ENCODE measurements around the gene SPDYE3. TPM values are rescaled to one million over a fixed set of nuclear protein-coding genes. Genes with fewer than 3 reads are reported as not detected.
A peak's percentile ranks its signal among the peaks of the same experiment; 100 is the strongest.
"Not testable (repeated sequence)": the region's sequence is repeated elsewhere in the genome, so short reads cannot be mapped to it uniquely, and the experiment has no call there.

Gene SPDYE3
- total RNA-seq, 1 donor, result under 0.01 TPM

DNA sequence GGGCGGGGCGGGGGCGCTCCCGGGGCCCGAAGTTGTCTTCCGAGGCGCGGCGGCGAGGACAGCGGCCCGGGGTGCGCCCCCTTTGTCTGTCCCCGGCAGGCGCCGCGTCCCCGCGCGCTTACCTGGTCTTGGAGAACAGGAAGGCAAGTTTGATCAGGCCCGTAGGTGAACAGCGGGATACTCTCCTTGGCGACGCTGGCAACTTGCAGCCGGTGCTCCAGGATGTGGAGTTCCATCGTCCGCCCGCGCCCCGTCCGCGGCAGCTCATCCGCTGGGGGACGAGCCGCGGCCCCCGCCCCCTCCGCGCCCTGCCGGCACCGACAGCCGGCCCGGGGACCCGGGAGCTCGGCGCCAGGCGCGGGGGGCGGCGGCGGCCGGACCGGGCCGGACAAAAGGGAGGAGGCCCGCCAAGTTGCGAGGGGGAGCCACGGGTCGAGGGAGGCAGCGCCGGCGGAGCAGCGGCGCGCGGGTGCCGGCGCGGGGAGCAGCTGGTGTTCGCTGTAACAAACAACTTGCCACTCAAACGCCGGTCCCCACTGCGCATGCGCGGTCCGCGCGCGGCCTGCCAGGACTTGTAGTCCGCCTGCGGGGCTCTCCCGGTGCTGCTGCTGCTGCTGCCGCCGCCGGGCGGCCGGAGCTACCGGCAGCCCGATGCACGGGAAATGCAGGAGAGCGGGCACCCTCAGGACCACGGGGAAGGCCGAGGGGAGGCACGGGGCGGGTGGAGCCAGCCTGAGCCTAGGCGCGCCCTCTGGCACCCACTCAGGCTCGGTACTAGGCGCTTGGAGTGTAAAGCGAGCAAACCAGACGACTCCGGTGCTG lies 35.6 kb upstream of the SPDYE3 start:
- TF ChIP-seq, protein P1, sequence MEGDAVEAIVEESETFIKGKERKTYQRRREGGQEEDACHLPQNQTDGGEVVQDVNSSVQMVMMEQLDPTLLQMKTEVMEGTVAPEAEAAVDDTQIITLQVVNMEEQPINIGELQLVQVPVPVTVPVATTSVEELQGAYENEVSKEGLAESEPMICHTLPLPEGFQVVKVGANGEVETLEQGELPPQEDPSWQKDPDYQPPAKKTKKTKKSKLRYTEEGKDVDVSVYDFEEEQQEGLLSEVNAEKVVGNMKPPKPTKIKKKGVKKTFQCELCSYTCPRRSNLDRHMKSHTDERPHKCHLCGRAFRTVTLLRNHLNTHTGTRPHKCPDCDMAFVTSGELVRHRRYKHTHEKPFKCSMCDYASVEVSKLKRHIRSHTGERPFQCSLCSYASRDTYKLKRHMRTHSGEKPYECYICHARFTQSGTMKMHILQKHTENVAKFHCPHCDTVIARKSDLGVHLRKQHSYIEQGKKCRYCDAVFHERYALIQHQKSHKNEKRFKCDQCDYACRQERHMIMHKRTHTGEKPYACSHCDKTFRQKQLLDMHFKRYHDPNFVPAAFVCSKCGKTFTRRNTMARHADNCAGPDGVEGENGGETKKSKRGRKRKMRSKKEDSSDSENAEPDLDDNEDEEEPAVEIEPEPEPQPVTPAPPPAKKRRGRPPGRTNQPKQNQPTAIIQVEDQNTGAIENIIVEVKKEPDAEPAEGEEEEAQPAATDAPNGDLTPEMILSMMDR (IDR thresholded peaks at IDR 0.05; ENCODE audit: insufficient read depth, low read depth, low read length), result peak; percentile 30
- peak; percentile 95 for DNase-seq (ENCODE audit: low read depth)
- peak overlapping the region; percentile 67 for H3K4me3 ChIP-seq (ENCODE audit: low read depth, low read length)

DNA sequence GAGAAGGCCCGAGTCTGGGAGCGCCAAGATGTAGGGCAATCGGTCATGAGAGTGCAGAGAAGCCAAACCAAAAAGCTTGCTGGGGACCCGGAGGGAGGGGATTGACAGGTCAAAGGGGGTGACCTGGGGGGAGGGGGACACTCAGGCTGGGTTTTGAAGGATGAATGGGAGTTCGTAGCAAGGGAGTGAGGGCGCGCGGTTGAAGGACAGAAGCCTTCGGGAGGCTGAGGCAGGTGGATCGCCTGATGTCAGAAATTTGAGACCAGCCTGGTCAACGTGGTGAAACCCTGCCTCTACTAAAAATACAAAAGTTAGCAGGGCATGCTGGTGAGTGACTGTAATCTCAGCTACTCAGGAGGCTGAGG lies 35.0 kb upstream of the SPDYE3 start:
- DNase-seq (ENCODE audit: low read depth), result not testable (repeated sequence)
- peak overlapping the region; percentile 67 for H3K4me3 ChIP-seq (ENCODE audit: low read depth, low read length)

DNA sequence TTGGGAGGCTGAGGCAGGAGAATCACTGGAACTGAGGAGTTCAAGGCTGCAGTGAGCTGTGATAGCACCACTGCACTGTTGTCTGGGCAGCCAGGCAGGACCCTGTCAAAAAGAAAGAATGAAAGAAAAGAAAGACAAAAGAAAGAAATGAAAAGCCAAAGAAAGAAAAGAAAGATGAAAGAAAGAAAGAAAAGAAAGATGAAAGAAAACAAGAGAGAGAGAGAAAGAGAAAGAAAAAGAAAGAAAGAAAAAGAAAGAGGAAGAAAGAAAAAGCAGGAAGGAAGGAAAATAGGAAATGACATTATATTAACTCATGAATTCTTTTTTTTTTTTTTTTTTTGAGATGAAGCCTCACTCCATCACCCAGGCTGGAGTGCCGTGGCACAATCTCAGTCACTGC lies 32.4 kb upstream of the SPDYE3 start:
- no peak for DNase-seq (ENCODE audit: low read depth)
- TF ChIP-seq, protein P1 (IDR thresholded peaks at IDR 0.05; ENCODE audit: insufficient read depth, low read depth, low read length), result no peak

DNA sequence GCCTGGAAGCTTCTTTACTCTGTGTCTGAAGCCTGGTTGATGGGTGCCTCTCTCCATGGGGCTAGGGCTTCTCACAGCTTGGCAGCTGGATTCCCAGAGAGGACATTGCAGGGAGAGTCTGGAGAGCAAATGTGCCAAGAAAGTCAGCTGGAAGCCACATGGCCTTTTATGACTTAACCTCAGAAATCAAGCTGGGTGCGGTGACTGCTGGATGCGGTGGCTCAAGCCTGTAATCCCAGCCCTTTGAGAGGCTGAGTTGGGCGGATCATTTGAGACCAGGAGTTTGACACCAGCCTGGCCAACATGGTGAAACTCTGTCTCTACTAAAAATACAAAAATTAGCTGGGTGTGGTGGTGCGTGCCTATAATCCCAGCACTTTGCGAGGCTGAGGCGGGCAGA lies 31.4 kb upstream of the SPDYE3 start:
- H3K4me3 ChIP-seq (ENCODE audit: low read depth, low read length), result not testable (repeated sequence)
- peak; percentile 39 for DNase-seq (ENCODE audit: low read depth)

More for the DNA sequence above, 32.4 kb upstream of the SPDYE3 start:
- no peak overlapping the region for H3K4me3 ChIP-seq (ENCODE audit: low read depth, low read length)

DNA sequence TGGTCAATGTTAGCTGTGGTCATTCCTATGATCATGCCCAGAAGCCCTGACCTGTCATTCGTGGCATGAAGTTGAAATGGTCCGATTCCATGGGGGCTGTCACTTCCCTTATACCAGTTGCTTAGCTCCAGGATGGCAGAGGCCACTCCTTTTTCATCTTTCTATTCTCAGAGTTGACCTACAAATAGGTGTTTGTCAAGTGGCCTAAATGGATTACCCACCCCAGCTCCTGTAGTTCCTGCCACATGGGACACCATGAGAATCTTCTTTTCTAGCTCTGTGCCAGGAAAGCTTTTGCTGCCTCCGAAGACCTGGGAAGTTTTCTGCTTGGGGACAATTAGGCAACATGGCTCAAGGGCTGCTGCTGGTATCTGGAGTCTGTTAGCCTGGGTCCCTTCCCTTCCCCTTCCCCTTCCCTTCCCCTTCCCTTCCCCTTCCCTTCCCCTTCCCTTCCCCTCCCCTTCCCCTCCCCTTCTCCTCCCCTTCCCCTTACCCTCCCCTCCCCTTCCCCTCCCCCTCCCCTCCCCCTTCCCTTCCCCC lies 25.4 kb upstream of the SPDYE3 start:
- H3K4me3 ChIP-seq (ENCODE audit: low read depth, low read length); DNase-seq (ENCODE audit: low read depth): not testable (repeated sequence)

DNA sequence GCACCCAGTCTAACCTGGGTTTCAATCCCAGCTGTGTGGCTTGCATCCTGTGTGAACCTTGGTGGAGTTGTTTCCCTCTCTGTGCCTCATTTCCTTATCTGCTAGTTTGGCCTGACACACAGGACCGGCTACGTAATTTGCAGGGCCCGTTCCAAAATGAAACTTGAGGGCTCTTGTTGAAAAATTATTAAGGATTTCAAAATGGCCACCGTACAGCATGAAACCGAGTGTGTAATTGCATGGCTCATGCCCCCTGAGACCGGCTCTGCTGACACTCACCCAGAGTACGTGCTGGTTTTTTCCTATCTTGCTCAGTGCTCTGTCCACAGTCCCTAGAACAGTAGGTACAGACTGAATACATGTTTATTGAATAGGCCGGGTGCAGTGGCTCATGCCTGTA lies 24.4 kb upstream of the SPDYE3 start:
- H3K4me3 ChIP-seq (ENCODE audit: low read depth, low read length); DNase-seq (ENCODE audit: low read depth): not testable (repeated sequence)

DNA sequence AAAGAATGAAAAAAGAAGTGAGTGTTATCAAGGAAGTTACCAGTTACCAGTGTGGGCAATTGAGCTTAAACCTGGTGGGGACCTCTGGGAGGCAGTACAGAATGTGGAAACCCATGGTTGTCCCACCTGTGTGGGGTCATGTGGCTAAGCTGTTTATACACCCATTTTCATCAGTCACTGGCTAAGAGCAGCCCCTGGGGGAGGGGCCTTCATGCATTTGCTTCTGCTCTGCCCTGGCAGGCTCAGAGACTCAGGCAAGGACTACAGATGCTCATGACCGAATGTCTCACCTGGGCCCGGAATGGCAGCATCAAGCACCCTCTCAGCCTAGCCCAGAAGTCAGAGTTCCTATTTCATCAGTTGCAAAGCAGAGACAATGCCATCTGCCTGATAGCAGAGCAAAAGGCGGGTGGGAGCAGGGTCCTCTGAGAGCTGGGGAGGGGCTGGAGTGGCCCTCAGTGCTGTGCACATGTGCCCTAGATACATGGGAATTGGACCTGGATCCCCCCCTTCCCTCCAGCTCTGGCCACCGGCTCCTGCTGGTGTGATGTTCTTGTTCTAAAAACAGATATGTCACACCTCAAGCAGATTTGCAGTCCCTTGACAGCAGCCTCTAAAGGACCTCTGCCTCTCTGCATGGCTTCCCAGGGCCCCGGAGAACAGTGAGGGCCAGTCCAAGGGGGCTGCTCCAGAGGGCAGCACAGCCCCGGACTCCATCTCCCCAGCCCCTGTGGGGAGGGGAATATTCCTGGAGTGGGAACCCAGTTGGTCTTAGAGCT lies 20.1 kb upstream of the SPDYE3 start:
- not testable (repeated sequence) for H3K4me3 ChIP-seq (ENCODE audit: low read depth, low read length); DNase-seq (ENCODE audit: low read depth)

DNA sequence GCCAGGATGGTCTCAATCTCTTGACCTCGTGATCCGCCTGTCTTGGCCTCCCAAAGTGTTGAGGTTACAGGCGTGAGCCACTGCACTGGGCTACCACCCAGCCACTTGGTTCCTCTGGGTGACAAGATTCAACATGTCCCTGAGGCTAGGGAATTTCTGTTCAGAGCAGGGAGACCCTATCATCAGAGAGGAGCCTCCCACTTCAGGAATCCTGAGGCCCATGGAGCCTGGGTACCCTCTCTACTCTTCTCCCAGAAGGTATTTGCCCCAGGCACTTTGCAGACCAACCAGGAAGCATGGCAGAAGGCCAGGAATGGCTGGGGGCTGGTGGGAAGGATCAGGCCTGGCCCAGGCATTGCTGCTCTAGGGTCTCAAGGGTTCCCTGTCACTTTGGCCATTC lies 19.2 kb upstream of the SPDYE3 start:
- H3K4me3 ChIP-seq (ENCODE audit: low read depth, low read length); DNase-seq (ENCODE audit: low read depth): not testable (repeated sequence)

DNA sequence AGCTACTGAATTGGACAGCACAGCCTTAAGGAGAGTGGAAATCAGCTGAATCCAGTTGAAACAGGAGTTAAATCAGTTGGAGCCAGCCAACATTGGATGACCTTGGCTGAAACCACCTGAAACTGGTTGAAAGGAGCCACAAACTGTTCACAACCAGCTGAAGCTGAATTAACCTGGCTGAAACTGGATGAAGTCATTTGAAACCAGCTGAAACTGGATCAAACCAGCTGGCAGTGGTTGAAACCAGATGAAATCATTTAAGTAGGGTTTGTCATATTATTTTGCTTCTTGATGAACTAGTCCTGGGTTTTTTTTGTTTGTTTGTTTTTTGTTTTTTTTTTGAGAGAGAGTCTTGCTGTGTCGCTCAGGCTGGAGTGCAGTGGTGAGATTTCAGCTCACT lies 15.3 kb upstream of the SPDYE3 start:
- DNase-seq (ENCODE audit: low read depth); H3K4me3 ChIP-seq (ENCODE audit: low read depth, low read length): not testable (repeated sequence)

DNA sequence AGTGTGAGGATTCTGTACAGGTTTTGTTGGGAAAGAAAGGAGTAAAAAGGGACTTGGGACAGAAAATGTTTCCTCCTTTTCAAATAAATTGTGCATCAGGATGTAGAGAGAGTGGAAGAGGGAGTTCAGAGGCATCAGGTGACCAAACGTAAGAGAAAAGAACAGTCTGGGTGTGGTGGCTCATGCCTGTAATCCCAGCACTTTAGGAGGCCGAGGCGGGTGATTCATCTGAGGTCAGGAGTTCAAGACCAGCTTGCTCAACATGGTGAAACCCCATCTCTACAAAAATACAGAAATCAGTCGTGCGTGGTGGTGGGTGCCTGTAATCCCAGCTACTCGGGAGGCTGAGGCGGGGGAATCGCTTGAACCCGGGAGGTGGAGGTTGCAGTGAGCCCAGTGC lies 12.2 kb upstream of the SPDYE3 start:
- peak; percentile 77 for DNase-seq (ENCODE audit: low read depth)

DNA sequence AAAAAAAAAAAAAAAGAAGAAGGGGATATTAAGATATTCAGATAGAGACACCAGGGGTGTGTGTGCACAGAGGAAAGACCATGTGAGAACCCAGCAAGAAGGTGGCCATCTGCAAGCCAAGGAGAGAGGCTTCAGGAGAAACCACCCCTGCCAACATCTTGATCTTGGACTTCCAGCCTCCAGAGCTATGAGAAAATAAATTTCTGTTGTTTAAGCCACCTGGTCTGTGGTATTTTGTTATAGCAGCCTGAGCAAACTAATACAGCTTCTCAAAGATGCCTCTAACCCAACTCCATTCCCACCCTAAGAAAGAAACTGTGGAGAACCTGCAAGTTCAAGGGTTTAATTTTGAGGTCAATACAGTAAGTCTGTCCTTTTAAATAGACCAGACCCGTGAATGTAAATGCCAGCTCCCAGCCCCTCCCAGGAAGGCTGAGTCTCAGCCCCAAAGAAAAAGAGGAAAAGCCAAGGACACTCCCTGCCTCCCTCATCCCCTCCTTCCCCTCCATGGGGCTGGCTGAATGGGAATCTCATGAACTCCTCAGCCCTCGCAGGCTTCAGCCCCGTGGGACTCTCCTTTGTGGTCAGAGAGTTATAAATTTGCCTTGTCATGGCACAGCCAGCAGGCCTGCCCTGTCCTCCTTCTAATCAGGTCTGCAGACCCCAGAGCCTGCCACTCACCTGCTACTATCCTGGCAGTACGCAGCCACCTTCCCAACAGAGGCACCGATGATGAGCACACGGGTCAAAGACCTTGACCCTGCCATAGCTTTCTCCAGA lies 9.5 kb upstream of the SPDYE3 start:
- DNase-seq (ENCODE audit: low read depth), result not testable (repeated sequence)

More for the DNA sequence above, 12.2 kb upstream of the SPDYE3 start:
- H3K4me3 ChIP-seq (ENCODE audit: low read depth, low read length), result not testable (repeated sequence)

DNA sequence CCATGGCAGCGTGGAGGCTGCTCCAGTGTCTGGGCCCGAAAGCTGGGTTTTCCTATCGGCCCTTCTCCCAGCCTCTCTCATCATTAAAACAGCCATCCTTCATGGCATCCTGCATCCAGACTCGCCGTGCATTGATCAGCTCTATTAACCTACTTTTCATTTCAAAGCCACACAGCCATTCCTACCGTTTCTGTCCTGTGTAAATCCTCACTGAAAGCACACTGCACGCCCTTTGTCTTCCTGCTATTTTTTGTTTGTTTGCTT lies 8.9 kb upstream of the SPDYE3 start:
- not testable (repeated sequence) for DNase-seq (ENCODE audit: low read depth); H3K4me3 ChIP-seq (ENCODE audit: low read depth, low read length)

More for the DNA sequence above, 9.5 kb upstream of the SPDYE3 start:
- not testable (repeated sequence) for H3K4me3 ChIP-seq (ENCODE audit: low read depth, low read length)

DNA sequence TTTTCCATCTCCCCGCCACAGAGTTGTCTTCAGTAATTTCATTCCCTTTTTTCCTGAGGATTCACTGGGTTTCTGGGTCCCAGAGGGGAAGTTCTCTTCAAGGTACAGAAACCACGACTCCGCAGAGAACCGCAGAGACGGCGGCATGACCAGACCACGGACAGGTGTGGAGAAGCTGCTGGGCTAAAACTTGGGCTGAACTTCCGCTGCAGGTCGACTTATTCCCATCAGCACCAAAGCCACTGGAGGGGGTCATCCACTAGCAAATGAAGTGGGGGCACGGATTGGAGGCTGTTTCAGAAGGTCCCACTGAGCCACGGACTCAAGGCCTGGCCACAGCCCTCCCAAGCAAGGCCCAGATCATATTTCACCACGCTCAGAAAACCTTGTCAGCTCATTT lies 3.0 kb upstream of the SPDYE3 start:
- not testable (repeated sequence) for DNase-seq (ENCODE audit: low read depth)

DNA sequence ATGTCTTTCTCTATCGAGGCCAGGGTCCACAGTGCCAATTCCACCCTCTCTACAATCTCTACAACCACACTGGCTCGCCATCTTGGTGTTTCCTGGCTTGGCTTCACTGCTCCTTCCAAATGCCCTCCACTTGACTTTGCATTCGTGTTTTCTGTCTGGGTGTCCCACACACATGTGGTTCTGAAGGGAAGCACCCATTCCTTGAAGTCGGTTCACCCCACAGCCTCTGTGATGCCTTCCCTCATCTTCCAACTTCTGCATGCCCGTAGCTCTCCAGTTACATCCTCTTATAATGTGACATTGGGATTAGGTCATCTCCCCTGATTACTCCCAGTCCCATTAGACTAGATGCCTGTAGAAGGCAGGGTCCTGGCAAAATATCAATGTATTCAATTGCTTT lies 10.8 kb downstream of the SPDYE3 start:
- DNase-seq (ENCODE audit: low read depth); H3K4me3 ChIP-seq (ENCODE audit: low read depth, low read length): not testable (repeated sequence)

More for the DNA sequence above, 3.0 kb upstream of the SPDYE3 start:
- not testable (repeated sequence) for H3K4me3 ChIP-seq (ENCODE audit: low read depth, low read length)

DNA sequence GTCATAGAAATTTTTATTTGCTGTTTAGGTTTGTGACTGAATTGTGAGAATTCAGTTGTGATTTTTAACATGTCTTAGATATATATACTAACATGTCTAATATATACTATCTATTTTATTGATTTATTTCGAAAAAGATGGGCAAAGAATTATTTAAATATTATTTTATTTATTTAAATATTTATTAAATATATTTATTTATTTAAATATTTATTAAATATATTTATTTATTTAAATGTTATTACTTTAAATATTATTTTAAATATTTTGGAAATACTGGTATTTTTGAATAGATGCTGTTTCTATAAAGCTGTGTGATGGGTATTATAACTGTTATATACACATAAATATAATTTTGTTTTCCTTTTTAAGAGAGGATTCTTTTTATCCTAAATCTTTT lies 14.1 kb downstream of the SPDYE3 start:
- H3K4me3 ChIP-seq (ENCODE audit: low read depth, low read length); DNase-seq (ENCODE audit: low read depth): not testable (repeated sequence)

DNA sequence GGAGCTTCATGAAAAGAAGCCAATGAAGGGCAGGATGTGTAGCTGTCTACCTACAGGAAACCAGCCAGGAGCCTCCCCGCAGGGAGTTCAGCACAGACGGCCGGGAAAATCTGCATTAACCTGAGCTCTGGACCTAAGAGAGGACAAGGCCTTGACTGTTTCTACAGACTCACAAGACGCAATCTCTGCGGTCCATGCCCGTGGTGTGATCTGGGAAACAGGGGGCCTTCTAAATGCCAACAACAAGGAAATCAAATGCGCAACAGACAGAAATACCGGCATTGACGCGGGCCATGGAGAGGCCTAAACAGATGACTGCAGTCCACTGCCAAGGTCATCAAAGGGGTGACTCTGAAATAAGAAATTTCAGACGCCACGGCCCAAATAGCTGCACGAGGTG lies 16.7 kb downstream of the SPDYE3 start:
- H3K4me3 ChIP-seq (ENCODE audit: low read depth, low read length); DNase-seq (ENCODE audit: low read depth): not testable (repeated sequence)
